HPDE6-E6E7 (cell line): ENCODE results near the gene SLC5A1.
"Not testable (repeated sequence)": the region's sequence is repeated elsewhere in the genome, so short reads cannot be mapped to it uniquely, and the experiment has no call there.

Experiments used
- DNase-seq: peaks from one replicate; pipeline ENCODE4 v3.0.0; 2011; ENCODE audit warnings: missing footprints; ENCODE audit errors: extremely low spot score

Gene SLC5A1

DNA sequence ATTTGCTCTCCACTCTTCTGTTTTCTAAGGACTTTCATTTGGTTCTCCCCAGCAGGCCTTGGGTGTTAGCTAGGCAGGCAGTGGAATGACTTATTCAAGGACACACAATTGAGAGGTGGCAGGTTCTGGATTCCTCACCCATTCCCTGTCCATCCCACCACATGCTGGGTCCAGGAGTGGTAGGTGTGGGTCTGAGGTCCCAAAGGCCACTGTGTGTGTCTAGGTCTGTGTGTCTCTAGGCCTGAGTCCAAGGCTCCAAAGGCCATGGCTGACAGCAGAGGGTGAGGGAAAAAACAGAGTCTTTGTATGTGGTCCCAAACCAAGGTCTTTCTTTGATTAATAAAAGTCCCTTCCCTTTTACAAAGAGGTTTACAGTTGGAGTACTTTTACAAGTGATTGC lies 40.8 kb downstream of the SLC5A1 start:
- no peak for DNase-seq

- DNase-seq, result no peak
These were observed 45.0 kb downstream of the SLC5A1 start for GRCh38 chr22:32088084-32088483.

DNA sequence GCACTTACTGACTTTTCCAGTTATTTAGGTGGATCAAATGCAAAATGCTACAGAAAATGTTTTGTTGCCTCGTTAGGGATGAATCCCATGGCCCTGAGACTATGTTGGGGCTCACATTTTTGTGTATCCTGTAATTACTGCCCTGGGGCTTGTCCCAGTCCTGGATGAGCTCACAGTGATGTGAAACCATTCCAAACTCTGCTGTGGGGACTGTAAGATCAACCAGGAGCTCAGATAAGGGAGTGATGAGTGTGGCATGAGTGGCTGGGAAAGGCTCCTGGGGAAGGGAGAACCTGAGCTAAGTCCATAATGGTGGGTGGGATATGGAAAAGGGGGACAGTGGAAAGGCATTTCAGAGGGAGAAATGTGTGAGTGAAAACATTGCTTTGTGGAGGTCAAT lies 54.0 kb downstream of the SLC5A1 start:
- no peak for DNase-seq

DNA sequence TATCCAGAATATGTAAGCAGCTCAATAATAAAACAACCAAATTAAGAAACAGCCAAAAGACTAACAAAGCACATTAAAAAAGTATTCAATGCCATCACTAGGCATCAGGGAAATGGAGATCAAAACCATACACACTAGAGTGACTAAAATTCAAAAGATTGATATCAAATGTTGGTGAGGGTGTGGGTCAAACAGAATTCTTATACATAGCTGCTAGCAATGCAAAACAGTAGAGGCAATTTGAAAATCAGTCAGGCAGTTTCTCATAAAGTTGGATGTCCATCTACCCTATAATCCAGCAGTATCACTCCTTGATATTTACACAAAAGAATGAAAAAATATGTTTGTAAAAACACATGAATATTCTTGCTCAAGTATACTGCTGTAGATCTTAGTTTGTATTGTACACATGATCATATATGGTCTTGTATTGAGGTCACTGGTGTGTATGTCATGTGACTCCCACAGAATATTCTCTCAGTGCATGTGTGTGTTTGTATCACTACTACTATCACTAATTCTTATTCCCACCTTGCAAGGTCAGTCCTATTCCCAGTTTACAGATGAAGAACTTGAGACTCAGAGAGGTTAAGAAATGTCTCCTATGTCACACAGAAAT lies 54.9 kb downstream of the SLC5A1 start:
- no peak for DNase-seq

DNA sequence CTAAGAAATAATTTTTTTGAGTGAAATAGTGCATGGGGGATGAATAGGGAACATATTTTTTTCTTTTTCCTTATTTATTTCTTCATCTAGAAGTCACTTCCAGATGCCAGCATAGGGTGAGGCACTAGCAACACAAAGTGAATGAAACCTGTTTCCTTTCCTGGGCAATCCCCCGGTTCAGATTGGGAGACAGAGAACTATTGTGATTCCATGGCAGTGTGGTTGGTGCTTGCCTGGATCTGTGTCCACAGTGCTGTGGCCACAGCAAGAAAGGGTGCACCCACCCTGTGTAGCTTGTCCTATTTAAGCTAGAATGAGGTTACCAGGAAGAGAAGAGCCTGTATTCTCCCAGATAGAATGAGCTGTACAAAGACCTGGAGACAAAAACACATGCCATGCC lies 57.6 kb downstream of the SLC5A1 start:
- no peak for DNase-seq

DNA sequence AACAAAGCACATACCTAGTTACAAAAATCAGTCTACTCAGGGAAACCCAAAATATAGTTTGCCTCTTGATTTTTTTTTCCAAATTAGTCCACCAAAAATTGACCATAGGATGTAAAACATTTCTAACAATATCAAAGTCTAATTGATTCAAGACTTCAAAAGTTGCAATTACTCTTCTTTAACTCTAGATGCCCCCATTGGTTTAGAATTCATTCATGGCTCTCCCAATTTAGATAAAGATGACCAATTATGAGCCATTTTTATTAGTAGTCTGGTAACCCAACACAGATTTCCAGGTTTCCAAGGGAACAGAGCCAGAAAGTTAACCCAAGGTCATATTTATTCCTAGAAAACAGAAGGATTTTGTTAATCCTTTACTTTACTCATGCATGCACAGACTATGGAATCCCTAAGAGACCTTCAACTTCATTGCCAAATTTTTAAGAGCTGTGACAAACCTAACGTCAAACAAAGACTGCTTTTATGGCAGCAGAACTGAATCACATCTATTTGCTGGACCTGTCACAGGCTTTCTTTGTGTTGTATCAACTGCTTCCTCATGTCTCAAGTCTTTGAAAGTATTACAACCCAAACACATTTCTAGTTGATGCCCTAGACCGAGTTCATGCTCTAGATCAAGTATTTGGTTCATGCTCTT lies 60.7 kb downstream of the SLC5A1 start:
- DNase-seq, result no peak

DNA sequence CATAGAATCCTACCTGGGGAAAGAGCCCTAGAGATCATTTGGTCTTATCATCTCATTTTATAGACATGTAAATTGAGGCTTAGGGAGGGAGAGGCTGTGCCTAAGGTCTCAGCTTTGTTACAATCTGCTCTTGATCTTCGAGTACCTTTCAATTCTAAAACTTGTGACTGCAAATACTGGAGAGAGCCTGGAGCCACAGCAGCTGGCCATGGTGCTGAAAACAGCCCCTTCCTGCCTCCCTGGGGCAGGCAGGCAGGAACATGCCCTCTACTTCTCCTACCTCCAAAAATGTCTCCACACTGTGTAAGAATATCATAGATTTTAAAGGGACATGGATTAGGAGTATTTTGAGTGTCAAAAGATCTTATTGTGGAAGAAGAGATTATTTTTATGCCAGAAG lies 63.9 kb downstream of the SLC5A1 start:
- DNase-seq, result peak; percentile 12

- no peak for DNase-seq
These were observed 69.3 kb downstream of the SLC5A1 start for GRCh38 chr22:32112380-32112779.

DNA sequence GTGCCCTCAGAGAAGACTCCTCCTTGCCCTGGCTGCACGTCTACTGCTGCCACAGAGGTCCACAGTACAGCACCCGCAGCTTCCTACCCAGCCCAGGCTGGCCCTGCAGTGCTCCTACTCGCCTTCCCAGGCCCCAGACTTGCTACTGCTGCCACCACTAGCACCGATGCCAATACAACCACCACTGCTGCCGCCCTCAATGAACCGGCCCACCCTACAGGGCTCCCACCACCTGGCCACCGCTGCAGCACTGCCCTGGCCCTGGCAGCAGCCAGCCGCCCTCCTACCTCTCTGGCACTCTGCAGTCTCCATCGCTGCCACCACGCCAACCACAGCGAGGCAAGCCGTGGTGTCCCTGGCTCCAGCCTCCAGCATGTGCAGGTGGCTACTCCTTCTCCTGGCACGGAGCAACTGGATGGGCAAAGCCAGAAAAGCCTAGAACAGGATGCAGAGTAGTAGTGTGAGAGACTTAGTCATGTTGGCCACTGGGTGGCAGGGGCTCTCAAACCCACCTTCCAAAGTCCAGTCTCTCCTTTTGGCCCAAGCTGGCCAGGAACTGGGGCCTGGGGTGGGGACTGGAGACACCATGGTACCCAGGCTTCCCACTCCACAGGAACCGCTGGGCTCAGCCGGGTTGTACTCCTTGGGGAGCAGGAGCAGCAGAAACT lies 76.6 kb downstream of the SLC5A1 start:
- no peak for DNase-seq

GRCh38 chr22:32120603-32121002 lies 77.5 kb downstream of the SLC5A1 start:
- no peak for DNase-seq

DNA sequence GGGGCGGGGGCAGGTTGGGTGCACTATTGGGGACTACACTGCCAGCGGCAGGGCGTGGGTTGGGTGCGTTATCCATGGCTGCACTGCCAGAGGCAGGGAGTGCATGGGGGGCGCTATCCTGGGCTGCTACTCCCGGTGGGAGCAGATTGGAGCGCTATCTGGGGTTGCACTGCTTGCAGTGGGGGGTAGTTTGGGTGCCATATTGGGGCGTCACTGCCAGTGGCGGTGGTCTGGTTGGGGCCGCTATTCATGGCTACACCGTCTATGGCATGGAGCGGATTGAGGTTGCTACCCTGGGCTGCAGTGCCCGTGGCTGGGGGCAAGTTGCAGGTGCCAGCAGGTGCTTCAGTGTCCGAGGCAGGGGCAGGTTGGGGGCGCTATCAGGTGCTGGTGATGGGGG lies 79.8 kb downstream of the SLC5A1 start:
- DNase-seq, result no peak

DNA sequence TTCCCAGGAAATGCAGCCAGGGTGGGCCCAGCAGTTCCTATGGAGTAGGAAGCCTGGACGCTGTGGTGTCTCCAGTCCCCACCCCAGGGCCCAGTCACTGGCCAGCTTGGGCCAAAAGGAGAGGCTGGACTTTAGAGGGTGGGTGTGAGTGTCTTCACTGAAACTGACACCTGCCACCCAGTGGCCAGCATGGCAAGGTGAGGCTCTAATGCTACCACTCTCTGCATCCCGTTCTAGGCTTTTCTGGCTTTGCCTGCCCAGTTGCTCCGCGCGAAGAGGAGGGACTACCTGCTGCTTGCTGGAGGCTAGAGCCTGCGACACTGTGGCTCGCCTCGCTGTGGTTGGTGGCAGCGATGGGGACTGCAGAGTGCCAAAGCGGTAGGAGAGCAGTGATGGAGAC lies 80.6 kb downstream of the SLC5A1 start:
- no peak for DNase-seq

DNA sequence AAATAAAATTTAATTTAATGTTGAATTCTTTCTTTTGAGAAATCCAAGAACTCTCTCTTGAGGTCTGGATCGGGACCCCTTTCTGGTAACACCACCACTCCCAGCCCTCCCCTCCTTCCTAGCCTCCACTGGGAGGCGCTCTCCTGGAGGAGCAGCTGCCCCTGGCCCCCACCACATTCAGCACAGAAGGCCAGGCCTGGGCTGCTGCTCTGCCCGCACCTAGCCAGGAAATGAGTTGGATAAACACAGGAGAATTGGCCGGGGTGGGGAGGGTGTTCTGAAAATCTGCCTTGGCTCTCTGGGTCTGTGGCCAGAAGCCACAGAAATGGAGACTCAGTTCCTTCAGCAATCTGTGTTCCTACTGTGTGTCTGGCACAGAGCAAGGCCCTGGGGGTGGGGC lies 84.8 kb downstream of the SLC5A1 start:
- no peak for DNase-seq

DNA sequence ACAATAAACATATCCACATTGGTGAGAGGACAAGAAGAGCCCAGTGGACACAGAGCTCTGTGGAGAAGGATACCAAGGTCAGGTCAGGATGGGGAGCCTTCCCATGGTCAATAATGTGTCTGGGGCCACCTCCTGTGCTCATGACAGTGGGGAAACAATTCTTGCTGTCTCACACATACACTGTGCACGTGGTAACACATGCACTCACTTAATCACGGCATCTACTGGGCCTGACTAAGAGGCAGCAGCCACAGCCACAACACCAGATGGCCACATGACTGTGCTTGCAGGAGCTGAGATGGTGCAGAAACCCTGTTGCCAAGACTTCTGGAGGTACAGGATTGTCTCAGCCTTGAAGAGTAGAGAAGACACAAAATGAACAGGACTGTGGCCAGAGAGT lies 87.4 kb downstream of the SLC5A1 start:
- DNase-seq, result no peak

DNA sequence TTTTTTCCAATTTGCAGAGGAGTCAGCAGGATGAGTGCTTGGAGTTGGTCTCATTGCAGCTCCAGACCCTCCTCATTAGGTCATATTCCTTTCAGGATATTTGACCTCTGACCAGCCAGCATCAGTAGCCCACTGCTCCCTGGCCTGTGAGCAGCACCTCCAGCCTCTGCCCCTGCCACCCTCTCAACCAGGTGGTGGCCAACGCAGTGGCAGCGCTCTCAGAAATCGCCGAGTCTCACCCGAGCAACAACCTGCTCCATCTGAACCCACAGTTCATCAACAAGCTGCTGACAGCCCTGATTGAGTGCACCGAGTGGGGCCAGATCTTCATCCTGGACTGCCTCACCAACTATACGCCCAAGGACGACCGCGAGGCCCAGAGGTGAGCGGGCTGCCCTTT lies 89.1 kb downstream of the SLC5A1 start:
- no peak for DNase-seq

- DNase-seq, result no peak
These were observed 89.7 kb downstream of the SLC5A1 start for GRCh38 chr22:32132783-32133182.

- DNase-seq, result not testable (repeated sequence)
These were observed 91.7 kb downstream of the SLC5A1 start for GRCh38 chr22:32134796-32135195.

GRCh38 chr22:32135958-32136357 lies 92.9 kb downstream of the SLC5A1 start:
- DNase-seq, result not testable (repeated sequence)

GRCh38 chr22:32136881-32137280 lies 93.8 kb downstream of the SLC5A1 start:
- DNase-seq, result not testable (repeated sequence)

DNA sequence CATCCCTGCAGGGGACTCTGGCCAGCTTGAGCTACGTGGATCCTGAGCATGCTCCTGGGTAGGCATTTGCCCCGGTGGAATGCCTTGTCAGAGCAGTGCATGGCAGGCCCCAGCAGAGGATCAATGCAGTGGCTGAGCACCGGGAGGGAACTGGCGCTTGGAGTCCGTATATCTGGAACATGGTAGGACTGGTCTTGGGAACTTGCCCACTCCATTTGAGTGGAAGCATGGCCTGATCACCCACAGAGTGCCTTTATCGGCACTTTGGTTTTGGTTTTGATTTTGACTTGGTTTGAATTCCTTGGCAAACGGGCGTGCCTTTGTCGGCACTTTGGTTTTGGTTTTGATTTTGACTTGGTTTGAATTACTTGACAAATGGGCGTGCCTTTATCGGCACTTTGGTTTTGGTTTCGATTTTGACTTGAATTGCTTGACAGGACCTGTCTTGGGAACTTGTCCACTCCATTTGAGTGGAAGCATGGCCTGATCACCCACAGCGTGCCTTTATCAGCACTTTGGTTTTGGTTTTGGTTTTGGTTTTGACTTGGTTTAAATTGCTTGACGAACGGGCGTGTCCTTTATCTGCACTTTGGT lies 94.8 kb downstream of the SLC5A1 start:
- DNase-seq, result peak; percentile 41

- not testable (repeated sequence) for DNase-seq
These were observed 95.5 kb downstream of the SLC5A1 start for GRCh38 chr22:32138576-32138975.

GRCh38 chr22:32140688-32141087 lies 97.6 kb downstream of the SLC5A1 start:
- not testable (repeated sequence) for DNase-seq

GRCh38 chr22:32142600-32142999 lies 99.5 kb downstream of the SLC5A1 start:
- DNase-seq, result no peak
